LNCaP clone FGC (cell line): ENCODE results near the gene PC.

Experiments used
- DNase-seq: peaks from one replicate; pipeline ENCODE4 v3.0.0-alpha.2; 2011; ENCODE audit warnings: low read depth
- H3K4me3 ChIP-seq: 2 replicates; pipeline ENCODE4 v1.5.1; 2011; ENCODE audit warnings: mild to moderate bottlenecking, low read depth, low read length, control low read depth
- CTCF ChIP-seq: IDR thresholded peaks from 2 replicates; pipeline ENCODE4 v1.5.1; 2012; ENCODE audit warnings: mild to moderate bottlenecking; ENCODE audit not compliant: control insufficient read depth, insufficient read depth; ENCODE audit errors: extremely low read depth

PC gene

DNA sequence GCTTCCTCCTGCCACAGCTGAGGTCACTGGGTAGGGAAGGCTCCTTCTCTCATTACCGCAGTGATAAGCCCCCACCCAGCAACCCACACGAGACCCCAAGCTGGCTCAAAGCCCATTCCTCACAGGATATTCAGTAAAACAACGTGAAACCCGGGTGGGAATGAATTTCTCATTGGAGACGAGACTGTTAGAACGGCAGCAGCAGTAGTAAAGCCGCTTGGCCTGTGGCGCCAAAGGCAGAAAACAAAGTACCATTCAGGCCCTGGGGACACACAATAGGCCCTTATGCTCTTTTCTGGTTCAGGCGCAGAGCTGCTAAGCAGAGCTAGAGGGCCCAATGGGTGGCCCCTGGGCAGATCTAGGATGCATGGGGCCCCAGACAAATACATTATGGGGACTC lies 45.3 kb downstream of the PC start:
- H3K4me3 ChIP-seq, result no peak overlapping the region
- no peak for TF ChIP-seq CTCF
- DNase-seq, result no peak

- no peak for TF ChIP-seq CTCF
- no peak for DNase-seq
- H3K4me3 ChIP-seq, result no peak overlapping the region
Observed at GRCh38 chr11:66912361-66912760, 45.8 kb downstream of the PC start.

- TF ChIP-seq CTCF, result no peak
- H3K4me3 ChIP-seq, result no peak overlapping the region
- no peak for DNase-seq
Observed at GRCh38 chr11:66910669-66911068, 47.5 kb downstream of the PC start.

- no peak overlapping the region for H3K4me3 ChIP-seq
- no peak for TF ChIP-seq CTCF
- DNase-seq, result no peak
Observed at GRCh38 chr11:66910016-66910415, 48.2 kb downstream of the PC start.

GRCh38 chr11:66909181-66909580 lies 49.0 kb downstream of the PC start:
- no peak for DNase-seq
- no peak for TF ChIP-seq CTCF
- no peak overlapping the region for H3K4me3 ChIP-seq

DNA sequence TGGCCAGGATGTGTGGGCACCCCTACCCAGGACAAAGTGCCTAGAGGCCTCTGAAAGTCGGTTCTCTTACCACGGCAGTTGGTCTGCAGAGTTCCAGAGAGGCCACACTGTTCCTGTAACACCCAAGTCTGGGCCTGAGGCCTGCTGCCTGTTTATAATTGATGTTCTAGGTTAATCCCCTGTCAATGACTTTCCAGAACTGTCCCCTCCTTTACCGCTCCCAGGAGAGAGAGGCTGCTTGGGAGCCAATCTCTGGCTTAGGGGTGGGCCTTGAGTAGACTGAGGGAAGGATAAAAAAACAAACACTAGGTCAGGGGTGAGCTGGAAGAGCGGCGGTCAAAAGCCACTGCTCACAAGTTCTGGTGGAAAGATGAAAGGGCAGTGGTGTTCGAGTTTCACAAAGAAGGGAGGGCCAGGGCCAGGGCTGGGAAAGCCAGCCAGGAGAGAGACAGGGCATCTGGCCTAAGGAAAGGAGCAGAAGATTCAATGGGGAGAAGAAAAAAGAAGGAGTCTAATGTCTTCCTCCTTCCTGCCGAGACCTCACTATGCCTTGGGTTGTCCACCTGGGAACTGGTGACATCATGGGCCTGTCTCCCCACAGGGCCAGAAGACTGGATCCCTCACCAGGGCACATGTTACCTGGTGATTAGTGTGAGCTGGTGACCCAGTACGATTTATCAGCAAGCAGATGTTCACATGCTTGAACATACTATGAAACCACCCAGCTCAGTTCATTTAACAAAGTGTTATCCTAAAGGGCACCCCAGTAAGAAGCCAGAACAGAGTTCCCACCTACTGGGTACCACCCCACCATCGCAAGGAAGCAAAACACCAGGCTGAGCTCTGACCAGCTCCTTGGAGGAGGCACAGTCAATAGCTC lies 50.2 kb downstream of the PC start:
- no peak overlapping the region for H3K4me3 ChIP-seq
- TF ChIP-seq CTCF, result no peak
- no peak for DNase-seq
